H9 (cell line): ENCODE data around the gene ECSCR. TPM values are rescaled to one million over a fixed set of nuclear protein-coding genes. Genes with fewer than 3 reads are reported as not detected.

Experiments used
- DNase-seq: peaks from one replicate; pipeline ENCODE4 v3.0.0-alpha.2; 2017
- H2AFZ ChIP-seq: one replicate; pipeline ENCODE4 v1.6.1; 2013; ENCODE audit warnings: mild to moderate bottlenecking, low read length, control low read depth, moderate library complexity
- H2AK5ac ChIP-seq: 2 replicates; pipeline ENCODE4 v1.6.1; 2013; ENCODE audit warnings: low read length, control low read depth, mixed read lengths; ENCODE audit not compliant: insufficient read length
- H2BK120ac ChIP-seq: one replicate; pipeline ENCODE4 v1.6.1; 2013; ENCODE audit warnings: low read depth, mild to moderate bottlenecking, low read length, control low read depth, inconsistent platforms; ENCODE audit not compliant: poor library complexity, severe bottlenecking
- H2BK12ac ChIP-seq: 2 replicates; pipeline ENCODE4 v1.6.1; 2013; ENCODE audit warnings: low read length, control low read depth, mixed read lengths, low read depth; ENCODE audit not compliant: insufficient read length
- H2BK15ac ChIP-seq: 2 replicates; pipeline ENCODE4 v1.6.1; 2013; ENCODE audit warnings: low read depth, low read length, control low read depth
- H2BK20ac ChIP-seq: one replicate; pipeline ENCODE4 v1.6.1; 2013; ENCODE audit warnings: low read depth, mild to moderate bottlenecking, low read length, control low read depth, inconsistent platforms; ENCODE audit not compliant: poor library complexity, severe bottlenecking
- H2BK5ac ChIP-seq: 2 replicates; pipeline ENCODE4 v1.6.1; 2013; ENCODE audit warnings: low read length, control low read depth, mixed read lengths; ENCODE audit not compliant: insufficient read length
- H3K14ac ChIP-seq: 2 replicates; pipeline ENCODE4 v1.6.1; 2013; ENCODE audit warnings: low read length, control low read depth; ENCODE audit not compliant: insufficient read depth
- H3K18ac ChIP-seq: 2 replicates; pipeline ENCODE4 v1.6.1; 2013; ENCODE audit warnings: low read depth, mild to moderate bottlenecking, mixed read lengths, low read length, control low read depth; ENCODE audit not compliant: insufficient read length
- H3K23ac ChIP-seq: 2 replicates; pipeline ENCODE4 v1.6.1; 2013; ENCODE audit warnings: low read length, control low read depth, mixed read lengths, low read depth; ENCODE audit not compliant: insufficient read length
- H3K23me2 ChIP-seq: 2 replicates; pipeline ENCODE4 v1.6.1; 2013; ENCODE audit warnings: low read depth, mild to moderate bottlenecking, mixed read lengths, low read length, control low read depth; ENCODE audit not compliant: insufficient read length, poor library complexity, severe bottlenecking
- H3K27ac ChIP-seq: 2 replicates; pipeline ENCODE4 v1.5.1; 2013; ENCODE audit warnings: low read length, control low read depth, mixed read lengths, low read depth; ENCODE audit not compliant: insufficient read length
- H3K27me3 ChIP-seq: 2 replicates; pipeline ENCODE4 v1.6.1; 2013; ENCODE audit warnings: low read length, control low read depth, inconsistent platforms; ENCODE audit not compliant: insufficient read depth
- H3K4ac ChIP-seq: 2 replicates; pipeline ENCODE4 v1.6.1; 2013; ENCODE audit warnings: low read depth, mild to moderate bottlenecking, control low read depth, inconsistent platforms, low read length, moderate library complexity
- H3K4me1 ChIP-seq: 2 replicates; pipeline ENCODE4 v1.6.1; 2013; ENCODE audit warnings: low read length, control low read depth, inconsistent platforms; ENCODE audit not compliant: insufficient read depth
- H3K4me2 ChIP-seq: 2 replicates; pipeline ENCODE4 v1.6.1; 2013; ENCODE audit warnings: low read length, control low read depth, mixed read lengths; ENCODE audit not compliant: insufficient read length, insufficient read depth
- H3K56ac ChIP-seq: 2 replicates; pipeline ENCODE4 v1.6.1; 2013; ENCODE audit warnings: low read depth, mild to moderate bottlenecking, mixed read lengths, low read length, control low read depth; ENCODE audit not compliant: insufficient read length
- H3K79me1 ChIP-seq: 2 replicates; pipeline ENCODE4 v1.6.1; 2013; ENCODE audit warnings: low read depth, mild to moderate bottlenecking, moderate library complexity, low read length, control low read depth, inconsistent platforms; ENCODE audit not compliant: insufficient read depth, poor library complexity, severe bottlenecking
- H3K79me2 ChIP-seq: 2 replicates; pipeline ENCODE4 v1.6.1; 2013; ENCODE audit warnings: low read length, control low read depth, inconsistent platforms; ENCODE audit not compliant: insufficient read depth
- H3K9ac ChIP-seq: 2 replicates; pipeline ENCODE4 v1.6.1; 2013; ENCODE audit warnings: low read length, control low read depth, mixed read lengths; ENCODE audit not compliant: insufficient read length; ENCODE audit errors: extremely low read depth
- H3K9me3 ChIP-seq: one replicate; pipeline ENCODE4 v1.6.1; 2013; ENCODE audit warnings: low read depth, low read length, inconsistent platforms; ENCODE audit not compliant: control insufficient read depth
- H3T11ph ChIP-seq: one replicate; pipeline ENCODE4 v1.6.1; 2013; ENCODE audit warnings: mild to moderate bottlenecking, low read length, control low read depth, inconsistent platforms
- H4K20me1 ChIP-seq: one replicate; pipeline ENCODE4 v1.6.1; 2013; ENCODE audit not compliant: control insufficient read depth, insufficient read length, insufficient read depth
- H4K5ac ChIP-seq: 2 replicates; pipeline ENCODE4 v1.6.1; 2013; ENCODE audit warnings: low read depth, mild to moderate bottlenecking, mixed read lengths, low read length, control low read depth; ENCODE audit not compliant: insufficient read length
- H4K8ac ChIP-seq: replicated peaks from 2 replicates; pipeline ENCODE4 v1.6.1; 2013; ENCODE audit warnings: low read length, control low read depth, mixed read lengths, low read depth; ENCODE audit not compliant: insufficient read length
- H4K91ac ChIP-seq: 2 replicates; pipeline ENCODE4 v1.6.1; 2013; ENCODE audit warnings: low read depth, mild to moderate bottlenecking, moderate library complexity, mixed read lengths, low read length, control low read depth; ENCODE audit not compliant: insufficient read length
- H3K27ac Mint-ChIP-seq, 3 experiments: 2 replicates in 2 of 3; 3 replicates in 1 of 3; pipeline ENCODE4 v1.8.0; 2020 to 2021; ENCODE audit warnings: mixed read lengths in 3 of 3, mild to moderate bottlenecking in 1 of 3, moderate library complexity in 1 of 3
- H3K27me3 Mint-ChIP-seq: 2 replicates; pipeline ENCODE4 v1.8.0; 2021; ENCODE audit warnings: low read depth, mild to moderate bottlenecking, moderate library complexity, mixed read lengths
- H3K36me3 Mint-ChIP-seq, 3 experiments: 2 replicates in 2 of 3; 3 replicates in 1 of 3; pipeline ENCODE4 v1.8.0; 2020 to 2021; ENCODE audit warnings: low read depth in 3 of 3, mixed read lengths in 3 of 3; ENCODE audit not compliant: insufficient read depth in 1 of 3
- H3K4me1 Mint-ChIP-seq, 2 experiments: 2 replicates each; pipeline ENCODE4 v1.8.0; 2020; ENCODE audit warnings: mixed read lengths in 2 of 2
- H3K4me3 Mint-ChIP-seq, 2 experiments: 2 replicates in 1 of 2; 3 replicates in 1 of 2; pipeline ENCODE4 v1.8.0; 2020 to 2021; ENCODE audit warnings: mild to moderate bottlenecking in 2 of 2, mixed read lengths in 2 of 2, moderate library complexity in 1 of 2
- H3K9me3 Mint-ChIP-seq, 2 experiments: 2 replicates in 1 of 2; 3 replicates in 1 of 2; pipeline ENCODE4 v1.8.0; 2020; ENCODE audit warnings: mild to moderate bottlenecking in 2 of 2, mixed read lengths in 2 of 2, moderate library complexity in 1 of 2
- CTCF ChIP-seq: fragments of 200-600 bp; sonication (generic); conservative IDR thresholded peaks from 3 replicates; pipeline ENCODE4 v1.8.0; 2021; ENCODE audit warnings: antibody characterized with exemption, mild to moderate bottlenecking
- WGBS: extraction: QIAGEN DNeasy Blood & Tissue Kit; methylation state at CpG from one replicate; pipeline ENCODE4 v1.1.7; 2013; ENCODE audit warnings: missing lambda C conversion rate, low lambda C conversion rate, mixed read lengths; ENCODE audit not compliant: insufficient read length; ENCODE audit errors: extremely low coverage; 5-methylcytosine and 5-hydroxymethylcytosine counted together
- total RNA-seq: library from RNA; stranded (reverse); gene quantifications from 2 replicates; pipeline ENCODE4 v1.2.1, GENCODE V29; 2021

The ECSCR gene
- total RNA-seq, 1 experiment from 2014 or later: 1.6 TPM

DNA sequence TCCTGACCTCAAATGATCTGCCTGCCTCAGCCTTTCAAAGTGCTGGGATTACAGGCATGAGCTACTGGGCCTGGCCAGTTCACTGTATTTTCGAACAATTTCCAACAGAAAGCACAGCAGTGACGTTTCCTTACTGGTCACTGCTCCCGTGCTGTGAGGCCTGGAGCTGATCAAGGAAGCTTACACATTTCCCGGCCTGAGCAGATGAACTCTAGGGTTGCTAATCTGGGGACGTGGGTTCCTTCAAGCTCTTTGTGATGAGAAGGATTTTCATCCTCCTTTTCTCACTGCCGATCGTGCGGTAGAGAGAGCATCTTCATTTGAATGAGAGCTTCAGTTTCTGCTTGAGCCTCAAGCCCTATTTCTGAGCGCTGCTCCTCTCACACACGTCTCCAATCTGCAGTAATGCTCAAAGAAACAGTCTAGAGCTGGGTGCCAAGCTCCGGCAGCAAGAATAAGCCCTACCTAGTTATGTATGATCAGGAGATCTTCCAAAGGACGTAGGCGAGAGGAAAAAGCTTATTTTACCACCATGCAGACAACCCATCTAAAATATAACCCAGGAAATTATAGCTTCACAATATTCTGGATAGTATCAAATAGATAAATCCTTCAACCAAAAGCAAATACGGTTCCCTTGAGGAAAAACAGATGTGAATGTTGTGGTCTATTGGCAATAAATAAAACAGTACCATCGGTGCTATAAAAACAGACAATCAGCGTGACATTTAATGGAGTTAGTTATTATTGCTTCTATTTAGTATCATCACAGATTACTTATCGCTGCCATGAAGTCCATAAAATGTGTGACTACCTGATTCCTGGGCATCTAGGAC, 51.3 kb downstream of the ECSCR start:
- Mint-ChIP-seq H3K9me3 (no peaks in the 10 kb centered on the region), H3K4me3 (no peak overlapping the region), H3K36me3 (peaks cover 0 to 18% (median 13%) of the 10 kb centered on the region in 3 experiments; a peak in 4 of 7 replicates), H3K4me1 (no peaks in the 10 kb centered on the region), H3K27ac (no peak overlapping the region), H3K27me3 (peaks cover 2% of the 10 kb centered on the region; the same call in 1 of the 2 replicates)
- Histone ChIP-seq H3K56ac (no peak overlapping the region), H3K23me2 (no peaks in the 10 kb centered on the region), H3K4ac (no peak overlapping the region), H3K79me2 (no peaks in the 10 kb centered on the region), H3K4me2 (no peak overlapping the region), H4K91ac (no peak overlapping the region), H2AK5ac (no peak overlapping the region), H3K27ac (no peak overlapping the region), H2BK20ac (no peak overlapping the region), H4K5ac (no peak overlapping the region), H3K18ac (no peak overlapping the region), H3T11ph (no peak overlapping the region), H2BK120ac (no peak overlapping the region), H2BK15ac (no peak overlapping the region), H2AFZ (no peak overlapping the region), H4K8ac (no peak overlapping the region), H3K79me1 (no peaks in the 10 kb centered on the region), H3K27me3 (no peaks in the 10 kb centered on the region), H3K9ac (no peak overlapping the region), H3K14ac (no peak overlapping the region), H3K23ac (no peak overlapping the region), H2BK12ac (no peak overlapping the region), H3K4me1 (no peaks in the 10 kb centered on the region), H4K20me1 (no peaks in the 10 kb centered on the region), H3K9me3 (no peaks in the 10 kb centered on the region), H2BK5ac (no peak overlapping the region)
- no peak for TF ChIP-seq CTCF
- no CpG with 5 or more reads among the region's 17 CpGs for WGBS
- DNase-seq: no peak
